ENCODE data around the gene B3GNT2.

The B3GNT2 gene

DNA sequence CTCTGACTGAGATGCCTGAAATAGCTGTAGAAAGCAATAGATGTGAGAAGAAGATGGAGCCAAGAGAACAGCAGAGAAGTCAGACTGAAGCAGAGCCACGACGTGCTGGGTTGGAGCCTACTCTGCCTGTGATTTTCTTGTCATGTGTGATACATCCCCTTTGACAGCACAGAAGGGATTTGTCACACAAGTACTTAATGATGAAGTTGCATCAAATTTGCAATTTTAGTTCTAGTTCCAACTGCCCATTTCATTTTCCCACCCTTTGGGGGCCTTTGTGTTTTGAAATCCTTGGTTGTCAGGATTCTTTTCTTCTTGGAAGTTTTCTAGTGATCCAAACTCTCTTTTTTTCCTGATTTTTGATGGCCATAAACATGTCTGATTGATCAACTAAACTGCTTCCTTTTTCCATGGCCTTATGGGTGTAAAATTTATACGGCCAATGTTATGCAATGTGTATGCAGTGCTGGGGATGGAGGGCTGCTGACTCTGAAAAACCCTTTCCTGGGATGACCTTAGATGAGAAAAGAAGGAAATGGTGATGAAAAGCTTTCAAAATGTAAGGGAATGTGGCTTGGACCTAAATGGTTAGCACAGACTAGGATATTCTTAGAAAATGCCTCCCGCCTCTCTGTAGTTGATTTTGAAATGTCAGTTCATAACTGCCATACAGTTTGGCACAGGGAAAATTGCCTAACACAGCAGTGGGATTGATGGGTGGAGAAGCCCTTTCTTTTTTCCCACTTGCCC is 9.6 kb upstream of the B3GNT2 start:
- no peak overlapping the region for H3K4me3 ChIP-seq (replicated peaks in 1 of 2; ENCODE audit: low read depth in 2 of 2, low read length in 2 of 2)
- TF ChIP-seq, protein P1, sequence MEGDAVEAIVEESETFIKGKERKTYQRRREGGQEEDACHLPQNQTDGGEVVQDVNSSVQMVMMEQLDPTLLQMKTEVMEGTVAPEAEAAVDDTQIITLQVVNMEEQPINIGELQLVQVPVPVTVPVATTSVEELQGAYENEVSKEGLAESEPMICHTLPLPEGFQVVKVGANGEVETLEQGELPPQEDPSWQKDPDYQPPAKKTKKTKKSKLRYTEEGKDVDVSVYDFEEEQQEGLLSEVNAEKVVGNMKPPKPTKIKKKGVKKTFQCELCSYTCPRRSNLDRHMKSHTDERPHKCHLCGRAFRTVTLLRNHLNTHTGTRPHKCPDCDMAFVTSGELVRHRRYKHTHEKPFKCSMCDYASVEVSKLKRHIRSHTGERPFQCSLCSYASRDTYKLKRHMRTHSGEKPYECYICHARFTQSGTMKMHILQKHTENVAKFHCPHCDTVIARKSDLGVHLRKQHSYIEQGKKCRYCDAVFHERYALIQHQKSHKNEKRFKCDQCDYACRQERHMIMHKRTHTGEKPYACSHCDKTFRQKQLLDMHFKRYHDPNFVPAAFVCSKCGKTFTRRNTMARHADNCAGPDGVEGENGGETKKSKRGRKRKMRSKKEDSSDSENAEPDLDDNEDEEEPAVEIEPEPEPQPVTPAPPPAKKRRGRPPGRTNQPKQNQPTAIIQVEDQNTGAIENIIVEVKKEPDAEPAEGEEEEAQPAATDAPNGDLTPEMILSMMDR (IDR thresholded peaks at IDR 0.05; ENCODE audit: low read depth, low read length), result no peak
- no peak for DNase-seq (ENCODE audit: low read depth in 2 of 2)

DNA sequence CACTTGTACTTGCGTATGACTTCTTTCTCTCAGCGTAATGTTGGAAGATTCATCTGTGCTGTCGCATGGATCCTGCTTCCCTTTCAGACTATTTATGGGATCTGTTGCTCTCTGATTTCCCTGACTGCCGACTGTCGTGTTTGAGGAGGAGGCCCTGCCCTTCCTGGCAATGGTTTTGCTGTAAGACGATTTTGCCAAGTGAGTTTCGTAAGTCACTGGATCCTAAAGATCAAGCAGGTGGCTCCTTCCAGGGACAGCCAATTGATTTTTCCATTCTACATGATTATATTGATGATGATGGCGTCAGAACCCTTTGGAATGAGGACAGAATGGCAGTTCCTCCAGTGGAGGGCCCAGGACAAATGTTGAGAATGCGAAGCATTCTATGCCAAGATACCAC is 8.7 kb upstream of the B3GNT2 start:
- no peak for DNase-seq (ENCODE audit: low read depth in 2 of 2)
- no peak overlapping the region for H3K4me3 ChIP-seq (replicated peaks in 1 of 2; ENCODE audit: low read depth in 2 of 2, low read length in 2 of 2)
- TF ChIP-seq, protein P1 (IDR thresholded peaks at IDR 0.05; ENCODE audit: low read depth, low read length), result no peak

GRCh38 chr2:62188416-62188815 is 7.5 kb upstream of the B3GNT2 start:
- TF ChIP-seq, protein P1 (IDR thresholded peaks at IDR 0.05; ENCODE audit: low read depth, low read length), result no peak
- DNase-seq (ENCODE audit: low read depth in 2 of 2), result no peak
- H3K4me3 ChIP-seq (replicated peaks in 1 of 2; ENCODE audit: low read depth in 2 of 2, low read length in 2 of 2), result no peak overlapping the region

GRCh38 chr2:62189196-62189595 is 6.7 kb upstream of the B3GNT2 start:
- no peak for DNase-seq (ENCODE audit: low read depth in 2 of 2)
- no peak overlapping the region for H3K4me3 ChIP-seq (replicated peaks in 1 of 2; ENCODE audit: low read depth in 2 of 2, low read length in 2 of 2)
- TF ChIP-seq, protein P1 (IDR thresholded peaks at IDR 0.05; ENCODE audit: low read depth, low read length), result no peak

GRCh38 chr2:62192811-62193210 is 3.1 kb upstream of the B3GNT2 start:
- no peak for DNase-seq (ENCODE audit: low read depth in 2 of 2)
- H3K4me3 ChIP-seq (replicated peaks in 1 of 2; ENCODE audit: low read depth in 2 of 2, low read length in 2 of 2), result no peak overlapping the region
- TF ChIP-seq, protein P1 (IDR thresholded peaks at IDR 0.05; ENCODE audit: low read depth, low read length), result no peak

DNA sequence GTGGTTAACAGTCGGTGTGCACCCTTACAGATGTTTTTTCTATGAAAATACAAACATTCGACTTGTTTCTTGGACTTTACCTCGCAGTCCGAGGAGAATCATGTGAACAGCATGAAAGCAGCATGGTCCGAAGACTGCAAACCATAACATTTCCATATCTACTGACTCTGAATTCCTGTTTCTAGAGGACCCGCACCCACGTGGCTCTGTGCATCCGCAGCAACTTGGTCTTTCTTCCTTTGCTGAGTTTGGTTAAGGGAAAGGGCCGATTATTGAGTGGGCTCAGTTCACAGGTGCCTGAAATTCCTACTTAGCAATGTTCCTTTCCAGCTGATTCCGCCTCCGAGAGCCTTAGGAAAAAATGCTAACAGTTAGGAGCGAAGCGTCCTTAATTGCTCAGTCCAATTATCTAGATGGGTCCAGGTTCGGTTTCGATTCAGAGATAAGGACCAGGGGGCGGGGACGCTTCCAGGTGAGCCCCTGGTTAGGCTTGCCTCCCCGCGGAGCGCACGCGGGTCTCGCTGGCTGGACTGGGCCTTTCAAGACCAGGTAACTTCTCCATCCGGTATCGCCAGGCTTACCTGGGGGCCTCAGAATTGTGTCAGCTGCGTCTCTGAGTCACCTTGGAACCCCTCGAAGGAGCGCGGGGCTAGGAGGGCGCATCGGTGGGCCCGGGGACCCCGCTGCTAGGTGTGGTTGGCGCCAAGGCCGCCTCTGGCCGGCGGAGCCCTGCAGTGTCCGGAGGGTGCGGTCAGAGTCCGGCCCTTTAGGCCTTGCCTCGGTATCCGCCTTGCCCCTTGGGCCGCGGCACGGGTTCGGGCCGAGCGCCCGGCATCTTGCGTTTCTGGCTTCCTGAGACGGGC is 1.1 kb upstream of the B3GNT2 start:
- TF ChIP-seq, protein P1 (IDR thresholded peaks at IDR 0.05; ENCODE audit: low read depth, low read length), result no peak
- DNase-seq (ENCODE audit: low read depth in 2 of 2), result no peak
- H3K4me3 ChIP-seq (replicated peaks in 1 of 2; ENCODE audit: low read depth in 2 of 2, low read length in 2 of 2), result peak overlapping the region; percentile 97 to 99

Measured in cardiac fibroblast (primary cell).